GM12878 (cell line): ENCODE results near the gene VEGFB. TPM values are rescaled to one million over a fixed set of nuclear protein-coding genes. Genes with fewer than 3 reads are reported as not detected.

Source experiments
- ATAC-seq: fragments of 200-7000 bp; cut with Tn5 transposase; 3 replicates; pipeline ENCODE4 v1.9.1; 2020; ENCODE audit warnings: mild to moderate bottlenecking, moderate library complexity
- BruUV-seq: library from RNA; stranded (reverse); fragments of 400-500 nt; replicated peaks from 2 replicates; lab custom pipeline; 2021; lab: Mats Ljungman, UMichigan
- CTCF ChIA-PET: fragments of 300-600 bp; sonication (Branson Sonifier 250); formaldehyde crosslinking; extraction: SDS; loops from one replicate; lab custom pipeline; 2021; ENCODE audit warnings: inconsistent platforms; lab: Yijun Ruan, JAX
- POLR2A ChIA-PET: fragments of 350-600 bp; formaldehyde crosslinking; extraction: SDS; loops from one replicate; lab custom pipeline; 2021; ENCODE audit warnings: inconsistent platforms; lab: Charles Lee
- RAD21 ChIA-PET: fragments of 300-600 bp; sonication (Branson Sonifier 250); formaldehyde crosslinking; loops from one replicate; lab custom pipeline; 2023; ENCODE audit warnings: antibody characterized with exemption; ENCODE audit not compliant: unreplicated experiment; lab: Charles Lee
- SMC1A ChIA-PET: fragments of 300-600 bp; sonication (Branson Sonifier 250); formaldehyde crosslinking; loops from one replicate; lab custom pipeline; 2023; ENCODE audit not compliant: unreplicated experiment, uncharacterized antibody; lab: Charles Lee
- DNase-seq: peaks from one replicate; pipeline ENCODE4 v3.0.0-alpha.2; 2011; ENCODE audit warnings: low read depth, low spot score
- FAIRE-seq: peaks from 3 replicates; lab custom pipeline; 2011; peaks lifted over from hg19 to GRCh38; lab: Jason Lieb, UNC
- H2AFZ ChIP-seq: 2 replicates; pipeline ENCODE4 v1.6.0; 2011; ENCODE audit warnings: low read depth, low read length, control low read depth; ENCODE audit not compliant: control insufficient read depth
- H3K27ac ChIP-seq: 2 replicates; pipeline ENCODE4 v1.5.1; 2011; ENCODE audit warnings: control low read depth; ENCODE audit not compliant: control insufficient read depth, insufficient read depth
- H3K27me3 ChIP-seq, 2 experiments: replicated peaks in 1 of 2; 2 replicates each; pipeline versions ENCODE4 v1.6.0 to v1.6.1; 2011; ENCODE audit warnings: low read length in 1 of 2; ENCODE audit not compliant: control insufficient read depth in 2 of 2, insufficient read depth in 2 of 2
- H3K36me3 ChIP-seq, 2 experiments: 2 replicates each; pipeline ENCODE4 v1.5.1; 2011; ENCODE audit warnings: low read length in 1 of 2; ENCODE audit not compliant: control insufficient read depth in 2 of 2, insufficient read depth in 2 of 2
- H3K4me1 ChIP-seq: 2 replicates; pipeline ENCODE4 v1.6.1; 2011; ENCODE audit warnings: mild to moderate bottlenecking, low read length, moderate library complexity, mixed read lengths; ENCODE audit not compliant: control insufficient read depth, insufficient read depth
- H3K4me2 ChIP-seq: 2 replicates; pipeline ENCODE4 v1.6.0; 2011; ENCODE audit warnings: control low read depth; ENCODE audit not compliant: control insufficient read depth, insufficient read depth
- H3K4me3 ChIP-seq: fragments of 200-600 bp; sonication (generic); 2 replicates; pipeline ENCODE4 v1.5.1; 2016
- H3K79me2 ChIP-seq: 2 replicates; pipeline ENCODE4 v1.6.0; 2011; ENCODE audit warnings: low read length; ENCODE audit not compliant: control insufficient read depth, insufficient read depth
- H3K9ac ChIP-seq: 2 replicates; pipeline ENCODE4 v1.8.0; 2011; ENCODE audit warnings: low read length, control low read depth, mixed read lengths; ENCODE audit not compliant: control insufficient read depth, insufficient read depth
- H3K9me3 ChIP-seq: replicated peaks from 3 replicates; pipeline ENCODE4 v1.5.1; 2011; ENCODE audit warnings: mild to moderate bottlenecking, low read length; ENCODE audit not compliant: control insufficient read depth, insufficient read depth
- H4K20me1 ChIP-seq: 2 replicates; pipeline ENCODE4 v1.6.0; 2011; ENCODE audit not compliant: control insufficient read depth, insufficient read depth
- BRCA1 ChIP-seq: IDR thresholded peaks from 2 replicates; pipeline ENCODE4 v1.6.1; 2011; ENCODE audit warnings: low read depth, low read length, improper control_type of control experiment
- RCOR1 ChIP-seq: conservative IDR thresholded peaks from 2 replicates; pipeline ENCODE4 v1.6.1; 2012; ENCODE audit warnings: low read depth, low read length, improper control_type of control experiment
- SUPT20H ChIP-seq: IDR thresholded peaks from 2 replicates; pipeline ENCODE4 v1.6.1; 2011; ENCODE audit warnings: low read depth, mild to moderate bottlenecking, low read length, moderate library complexity, borderline replicate concordance; ENCODE audit not compliant: control insufficient read depth
- ZNF384 ChIP-seq: IDR thresholded peaks from 2 replicates; pipeline ENCODE4 v1.6.1; 2012; ENCODE audit warnings: low read depth, mild to moderate bottlenecking, low read length, improper control_type of control experiment, borderline replicate concordance
- WGBS: methylation state at CpG from one replicate; pipeline ENCODE4 v1.1.6; 2016; ENCODE audit warnings: low lambda C conversion rate; ENCODE audit not compliant: insufficient replicate concordance, insufficient coverage; ENCODE audit errors: missing lambda C conversion rate; 5-methylcytosine and 5-hydroxymethylcytosine counted together
- in situ Hi-C: fragments of 300-500 bp; cut with MboI; formaldehyde crosslinking; loops from 9 replicates; pipeline ENCODE4 v1.14.3; 2018; ENCODE audit warnings: mixed read lengths
- intact Hi-C: fragments of 100-400 bp; cut with micrococcal nuclease; formaldehyde crosslinking; loops from one replicate; pipeline ENCODE4 v1.14.2; 2022; ENCODE audit not compliant: unreplicated experiment
- polyA plus RNA-seq, 11 experiments: library from polyadenylated mRNA; depleted of rRNA in 4 of 11; unstranded in 6 of 11; stranded (reverse) in 5 of 11; fragments of >200 nt; fragmentation: Nextera tagmentation in 4 of 11; fragmentation: Illumina TruSeq in 1 of 11; extraction: Ambion mirVana in 4 of 11; extraction: Trizol in 1 of 11; gene quantifications; 1 replicate in 1 of 11; 2 replicates in 10 of 11; pipeline versions ENCODE4 v1.2.1 to v1.2.3, GENCODE V29; 2011 to 2016; ENCODE audit warnings: inconsistent platforms in 2 of 11, missing spikeins in 2 of 11, low read depth in 1 of 11
- total RNA-seq, 4 experiments: library from RNA; depleted of rRNA in 3 of 4; stranded (reverse); fragments of >200 nt in 3 of 4; fragmentation: Illumina TruSeq in 1 of 4; extraction: Trizol in 1 of 4; gene quantifications; 2 replicates each; pipeline versions ENCODE4 v1.2.1 to v1.2.3, GENCODE V29; 2013 to 2021
- TF ChIP-seq, protein P1 (sequence below): fragments of 450-650 bp; IDR thresholded peaks from 2 replicates; pipeline ENCODE4 v1.6.1; 2017; ENCODE audit warnings: mild to moderate bottlenecking, moderate library complexity

The VEGFB gene
- total and polyA plus RNA-seq, 10 of the 15 experiments (the other 5 are each of a cell fraction or from before 2014, with no cell fraction given), result 7.0 to 75.8 (median 20.3) TPM

DNA sequence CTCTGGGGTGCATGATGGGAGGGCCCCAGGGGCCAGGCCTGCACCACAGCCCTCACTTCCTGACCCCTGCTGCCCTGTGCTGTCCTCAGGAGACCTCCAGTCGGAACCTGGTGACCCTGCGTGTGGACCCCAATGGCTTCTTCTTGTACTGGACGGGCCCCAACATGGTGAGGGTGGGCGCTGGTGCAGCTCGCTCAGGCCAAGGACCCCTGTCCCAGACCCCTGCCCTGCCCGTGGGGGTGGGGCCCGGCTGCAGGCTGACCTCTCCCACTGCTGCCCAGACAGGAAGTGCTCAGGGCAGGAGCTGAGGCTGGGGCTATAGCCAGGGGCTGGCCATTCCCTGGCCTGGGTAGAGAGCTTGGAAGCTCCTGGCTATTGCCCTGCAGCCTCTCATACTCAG, 19.9 kb downstream of the VEGFB start:
- Histone ChIP-seq H2AFZ (no peak overlapping the region), H3K9me3 (no peaks in the 10 kb centered on the region), H3K27ac (no peak overlapping the region), H3K4me3 (no peak overlapping the region), H3K4me2 (no peak overlapping the region), H4K20me1 (no peaks in the 10 kb centered on the region)
- RAD21 ChIA-PET, result no interaction called here
- POLR2A ChIA-PET, result interaction anchor here (1.9 kb wide), 1 partner anchor 16 kb away, joined by 5 read pairs; no protein-coding TSS in a partner anchor
- WGBS, result 73% methylated on average over 7 of the region's 7 CpGs
- ATAC-seq (no peak), FAIRE-seq (no peak)
- in situ Hi-C loops (no loop called here), intact Hi-C loops (no loop called here)
- CTCF ChIA-PET, result interaction anchor here (1.1 to 1.3 kb wide), 2 partner anchors 50 to 63 kb away, joined by 3 read pairs; partner anchors contain the start of genes PRDX5 and TRMT112
- no peak for TF ChIP-seq ZNF384
- TF ChIP-seq BRCA1, result no peak
- TF ChIP-seq RCOR1, result no peak
- TF ChIP-seq SUPT20H, result no peak
- TF ChIP-seq, protein P1, sequence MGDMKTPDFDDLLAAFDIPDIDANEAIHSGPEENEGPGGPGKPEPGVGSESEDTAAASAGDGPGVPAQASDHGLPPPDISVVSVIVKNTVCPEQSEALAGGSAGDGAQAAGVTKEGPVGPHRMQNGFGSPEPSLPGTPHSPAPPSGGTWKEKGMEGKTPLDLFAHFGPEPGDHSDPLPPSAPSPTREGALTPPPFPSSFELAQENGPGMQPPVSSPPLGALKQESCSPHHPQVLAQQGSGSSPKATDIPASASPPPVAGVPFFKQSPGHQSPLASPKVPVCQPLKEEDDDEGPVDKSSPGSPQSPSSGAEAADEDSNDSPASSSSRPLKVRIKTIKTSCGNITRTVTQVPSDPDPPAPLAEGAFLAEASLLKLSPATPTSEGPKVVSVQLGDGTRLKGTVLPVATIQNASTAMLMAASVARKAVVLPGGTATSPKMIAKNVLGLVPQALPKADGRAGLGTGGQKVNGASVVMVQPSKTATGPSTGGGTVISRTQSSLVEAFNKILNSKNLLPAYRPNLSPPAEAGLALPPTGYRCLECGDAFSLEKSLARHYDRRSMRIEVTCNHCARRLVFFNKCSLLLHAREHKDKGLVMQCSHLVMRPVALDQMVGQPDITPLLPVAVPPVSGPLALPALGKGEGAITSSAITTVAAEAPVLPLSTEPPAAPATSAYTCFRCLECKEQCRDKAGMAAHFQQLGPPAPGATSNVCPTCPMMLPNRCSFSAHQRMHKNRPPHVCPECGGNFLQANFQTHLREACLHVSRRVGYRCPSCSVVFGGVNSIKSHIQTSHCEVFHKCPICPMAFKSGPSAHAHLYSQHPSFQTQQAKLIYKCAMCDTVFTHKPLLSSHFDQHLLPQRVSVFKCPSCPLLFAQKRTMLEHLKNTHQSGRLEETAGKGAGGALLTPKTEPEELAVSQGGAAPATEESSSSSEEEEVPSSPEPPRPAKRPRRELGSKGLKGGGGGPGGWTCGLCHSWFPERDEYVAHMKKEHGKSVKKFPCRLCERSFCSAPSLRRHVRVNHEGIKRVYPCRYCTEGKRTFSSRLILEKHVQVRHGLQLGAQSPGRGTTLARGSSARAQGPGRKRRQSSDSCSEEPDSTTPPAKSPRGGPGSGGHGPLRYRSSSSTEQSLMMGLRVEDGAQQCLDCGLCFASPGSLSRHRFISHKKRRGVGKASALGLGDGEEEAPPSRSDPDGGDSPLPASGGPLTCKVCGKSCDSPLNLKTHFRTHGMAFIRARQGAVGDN, result no peak
- TF ChIP-seq, all 136 proteins: peak for 0
- no peak overlapping the region for H3K9ac ChIP-seq
- H3K4me1 ChIP-seq, result peaks cover 7% of the 10 kb centered on the region
- peaks cover 0 to 5% of the 10 kb centered on the region in 2 experiments; a peak in 2 of 4 replicates for H3K36me3 ChIP-seq
- BruUV-seq, result no TSS peak
- H3K79me2 ChIP-seq, result no peaks in the 10 kb centered on the region; the same call in 1 of the 2 replicates
- no peaks in the 10 kb centered on the region for H3K27me3 ChIP-seq
- DNase-seq, result no peak
- SMC1A ChIA-PET, result interaction anchor here (1.1 kb wide), 1 partner anchor 50 kb away, joined by 5 read pairs; no protein-coding TSS in a partner anchor
